Liver (tissue), 9 donors: Measurements from ENCODE around the gene PCDHA3. TPM values are rescaled to one million over a fixed set of nuclear protein-coding genes. Genes with fewer than 3 reads are reported as not detected.
"Not testable (repeated sequence)": the region's sequence is repeated elsewhere in the genome, so short reads cannot be mapped to it uniquely, and the experiment has no call there.

ENCODE experiments used
- DNase-seq: peaks from one replicate; pipeline ENCODE4 v3.0.0-alpha.2; 2017; ENCODE audit warnings: low spot score
- H3K27ac ChIP-seq, 2 donors: one replicate each; pipeline ENCODE4 v1.7.0; 2013; ENCODE audit warnings: inconsistent platforms in 2 of 2, low read length in 2 of 2, control low read depth in 1 of 2, low read depth in 1 of 2, mild to moderate bottlenecking in 1 of 2
- H3K27me3 ChIP-seq, 4 donors: one replicate each; pipeline versions ENCODE4 v1.6.1 to v1.7.0; 2013; ENCODE audit warnings: low read length in 3 of 4, inconsistent platforms in 1 of 4, mild to moderate bottlenecking in 1 of 4, moderate library complexity in 1 of 4; ENCODE audit not compliant: control insufficient read depth in 4 of 4, insufficient read depth in 4 of 4
- H3K36me3 ChIP-seq, 4 donors: one replicate each; pipeline versions ENCODE4 v1.6.1 to v1.7.0; 2013; ENCODE audit warnings: low read length in 3 of 4, mild to moderate bottlenecking in 3 of 4, low read depth in 1 of 4, moderate library complexity in 1 of 4; ENCODE audit not compliant: control insufficient read depth in 4 of 4, insufficient read depth in 3 of 4
- H3K4me1 ChIP-seq, 4 donors: one replicate each; pipeline versions ENCODE4 v1.6.1 to v1.7.0; 2013; ENCODE audit warnings: low read length in 3 of 4, mild to moderate bottlenecking in 3 of 4, moderate library complexity in 1 of 4; ENCODE audit not compliant: control insufficient read depth in 4 of 4, insufficient read depth in 4 of 4
- H3K4me3 ChIP-seq, 3 donors: one replicate each; pipeline versions ENCODE4 v1.6.1 to v1.7.0; 2013; ENCODE audit warnings: low read length in 3 of 3, control low read depth in 1 of 3, low read depth in 1 of 3, mild to moderate bottlenecking in 1 of 3
- H3K9ac ChIP-seq, 2 donors: one replicate each; pipeline ENCODE4 v1.7.0; 2013; ENCODE audit warnings: low read length in 2 of 2, mild to moderate bottlenecking in 2 of 2, moderate library complexity in 2 of 2, control low read depth in 1 of 2, low read depth in 1 of 2
- H3K9me3 ChIP-seq, 4 donors: one replicate each; pipeline versions ENCODE4 v1.6.1 to v1.7.0; 2013; ENCODE audit warnings: low read length in 3 of 4; ENCODE audit not compliant: control insufficient read depth in 4 of 4
- ATF3 ChIP-seq: IDR thresholded peaks from 2 replicates; pipeline ENCODE4 v1.6.1; 2016; ENCODE audit warnings: antibody characterized with exemption
- CTCF ChIP-seq: fragments of 150-350 bp; IDR thresholded peaks from 2 replicates; pipeline ENCODE4 v1.5.1; 2017; ENCODE audit warnings: improper control_type of control experiment, low read depth, low read length; ENCODE audit not compliant: missing input control
- EGR1 ChIP-seq, 2 donors: IDR thresholded peaks; 2 replicates each; pipeline ENCODE4 v1.6.1; 2016 to 2018; ENCODE audit warnings: antibody characterized with exemption in 2 of 2, low read depth in 2 of 2
- FOXA1 ChIP-seq: IDR thresholded peaks from 2 replicates; pipeline ENCODE4 v1.6.1; 2016; ENCODE audit warnings: antibody characterized with exemption
- FOXA2 ChIP-seq: IDR thresholded peaks from 2 replicates; pipeline ENCODE4 v1.6.1; 2016; ENCODE audit warnings: antibody characterized with exemption
- GABPA ChIP-seq, 2 donors: IDR thresholded peaks in 1 of 2; conservative IDR thresholded peaks in 1 of 2; 2 replicates each; pipeline ENCODE4 v1.6.1; 2016; ENCODE audit warnings: antibody characterized with exemption in 2 of 2, mild to moderate bottlenecking in 1 of 2, moderate library complexity in 1 of 2
- HNF4A ChIP-seq, 2 donors: conservative IDR thresholded peaks; 2 replicates each; pipeline ENCODE4 v1.6.1; 2016; ENCODE audit warnings: antibody characterized with exemption in 2 of 2, mild to moderate bottlenecking in 2 of 2
- HNF4G ChIP-seq: IDR thresholded peaks from 2 replicates; pipeline ENCODE4 v1.6.1; 2016; ENCODE audit warnings: antibody characterized with exemption
- JUND ChIP-seq, 2 donors: IDR thresholded peaks; 2 replicates each; pipeline ENCODE4 v1.6.1; 2016; ENCODE audit warnings: antibody characterized with exemption in 2 of 2
- MAX ChIP-seq: IDR thresholded peaks from 2 replicates; pipeline ENCODE4 v1.6.1; 2016; ENCODE audit warnings: antibody characterized with exemption
- NR2F2 ChIP-seq: IDR thresholded peaks from 2 replicates; pipeline ENCODE4 v1.6.1; 2016; ENCODE audit warnings: antibody characterized with exemption
- RAD21 ChIP-seq, 2 donors: IDR thresholded peaks; 2 replicates each; pipeline ENCODE4 v1.6.1; 2016; ENCODE audit warnings: antibody characterized with exemption in 2 of 2, mild to moderate bottlenecking in 2 of 2
- REST ChIP-seq: IDR thresholded peaks from 2 replicates; pipeline ENCODE4 v1.6.1; 2016; ENCODE audit warnings: antibody characterized with exemption, mild to moderate bottlenecking
- RXRA ChIP-seq, 2 donors: IDR thresholded peaks; 2 replicates each; pipeline ENCODE4 v1.6.1; 2017 to 2018; ENCODE audit warnings: antibody characterized with exemption in 2 of 2, mild to moderate bottlenecking in 1 of 2
- SP1 ChIP-seq: IDR thresholded peaks from 2 replicates; pipeline ENCODE4 v1.6.1; 2018; ENCODE audit warnings: antibody characterized with exemption, mild to moderate bottlenecking
- TAF1 ChIP-seq: conservative IDR thresholded peaks from 2 replicates; pipeline ENCODE4 v1.6.1; 2016; ENCODE audit warnings: antibody characterized with exemption, mild to moderate bottlenecking
- YY1 ChIP-seq: IDR thresholded peaks from 2 replicates; pipeline ENCODE4 v1.6.1; 2016; ENCODE audit warnings: antibody characterized with exemption, mild to moderate bottlenecking
- ZBTB33 ChIP-seq: IDR thresholded peaks from 2 replicates; pipeline ENCODE4 v1.6.1; 2016; ENCODE audit warnings: antibody characterized with exemption
- WGBS: extraction: QIAGEN DNeasy Blood & Tissue Kit; methylation state at CpG from one replicate; pipeline ENCODE4 v1.1.7; 2013; 5-methylcytosine and 5-hydroxymethylcytosine counted together
- polyA plus RNA-seq, 2 donors: library from polyadenylated mRNA; stranded (reverse) in 1 of 2; unstranded in 1 of 2; fragments of 200-250 nt in 1 of 2; fragments of >200 nt in 1 of 2; fragmentation: Nextera tagmentation in 1 of 2; extraction: Ambion mirVana in 1 of 2; gene quantifications; one replicate each; pipeline versions ENCODE4 v1.2.1 to v1.2.3, GENCODE V29; 2013 to 2015
- total RNA-seq, 2 donors: library from RNA; depleted of rRNA; stranded (reverse); fragments of >200 nt; gene quantifications; one replicate each; pipeline ENCODE4 v1.2.3, GENCODE V29; 2014
- donor health status: healthy.
- donor health status: healthy.
- donor health status: healthy.
- donor health status: healthy.
- donor health status: healthy.

The PCDHA3 gene
- total and polyA plus RNA-seq, 4 donors, result 0.05 TPM; not detected in 3

GRCh38 chr5:140806834-140807775, 6.2 kb downstream of the PCDHA3 start, which contains the start of gene PCDHA4 (continued):
- no peak for TF ChIP-seq YY1
- no peak for TF ChIP-seq HNF4A (conservative IDR thresholded peaks at IDR 0.05)
- TF ChIP-seq HNF4G, result no peak
- no peak for TF ChIP-seq GABPA (IDR thresholded peaks at IDR 0.05 in 1 of 2, conservative IDR thresholded peaks at IDR 0.05 in 1 of 2)

GRCh38 chr5:140808241-140808888, 7.5 kb downstream of the PCDHA3 start:
- not testable (repeated sequence) for H3K4me3 ChIP-seq, H3K36me3 ChIP-seq, H3K27me3 ChIP-seq, H3K4me1 ChIP-seq, DNase-seq, H3K9ac ChIP-seq, H3K27ac ChIP-seq
- WGBS, result 57% methylated on average over 62 of the region's 62 CpGs
- peaks cover 21 to 42% (median 24%) of the 10 kb centered on the region in 4 donors for H3K9me3 ChIP-seq

- H3K9me3 ChIP-seq, result peaks cover 20 to 41% (median 22%) of the 10 kb centered on the region in 4 donors
- no peaks in the 10 kb centered on the region for H3K36me3 ChIP-seq
- peak overlapping the region in 1 of 3 donors; percentile 26 for H3K4me3 ChIP-seq
- H3K27me3 ChIP-seq, result peaks cover 0 to 3% (median 1%) of the 10 kb centered on the region in 4 donors
- 62% methylated on average over 43 of the region's 43 CpGs for WGBS
- H3K9ac ChIP-seq, result no peak overlapping the region
- no peak overlapping the region for H3K27ac ChIP-seq
- TF ChIP-seq NR2F2 (no peak), YY1 (no peak), FOXA2 (no peak), CTCF (no peak), ZBTB33 (no peak), RXRA (IDR thresholded peaks at IDR 0.05) (no peak), RAD21 (IDR thresholded peaks at IDR 0.05) (no peak), GABPA (IDR thresholded peaks at IDR 0.05 in 1 of 2, conservative IDR thresholded peaks at IDR 0.05 in 1 of 2) (no peak), MAX (no peak), REST (no peak), FOXA1 (no peak), ATF3 (no peak), EGR1 (IDR thresholded peaks at IDR 0.05; ENCODE audit: low read depth in 2 of 2) (no peak), HNF4A (conservative IDR thresholded peaks at IDR 0.05) (no peak), TAF1 (no peak), JUND (IDR thresholded peaks at IDR 0.05) (no peak), SP1 (no peak), HNF4G (no peak)
- H3K4me1 ChIP-seq, result no peaks in the 10 kb centered on the region
- no peak for DNase-seq
Observed at GRCh38 chr5:140808889-140809291, 8.0 kb downstream of the PCDHA3 start.
